ENCODE measurements around the gene PRMT2.

GRCh38 chr21:46598581-46599572 is 36.6 kb upstream of the PRMT2 start:
- TF ChIP-seq, protein P1, sequence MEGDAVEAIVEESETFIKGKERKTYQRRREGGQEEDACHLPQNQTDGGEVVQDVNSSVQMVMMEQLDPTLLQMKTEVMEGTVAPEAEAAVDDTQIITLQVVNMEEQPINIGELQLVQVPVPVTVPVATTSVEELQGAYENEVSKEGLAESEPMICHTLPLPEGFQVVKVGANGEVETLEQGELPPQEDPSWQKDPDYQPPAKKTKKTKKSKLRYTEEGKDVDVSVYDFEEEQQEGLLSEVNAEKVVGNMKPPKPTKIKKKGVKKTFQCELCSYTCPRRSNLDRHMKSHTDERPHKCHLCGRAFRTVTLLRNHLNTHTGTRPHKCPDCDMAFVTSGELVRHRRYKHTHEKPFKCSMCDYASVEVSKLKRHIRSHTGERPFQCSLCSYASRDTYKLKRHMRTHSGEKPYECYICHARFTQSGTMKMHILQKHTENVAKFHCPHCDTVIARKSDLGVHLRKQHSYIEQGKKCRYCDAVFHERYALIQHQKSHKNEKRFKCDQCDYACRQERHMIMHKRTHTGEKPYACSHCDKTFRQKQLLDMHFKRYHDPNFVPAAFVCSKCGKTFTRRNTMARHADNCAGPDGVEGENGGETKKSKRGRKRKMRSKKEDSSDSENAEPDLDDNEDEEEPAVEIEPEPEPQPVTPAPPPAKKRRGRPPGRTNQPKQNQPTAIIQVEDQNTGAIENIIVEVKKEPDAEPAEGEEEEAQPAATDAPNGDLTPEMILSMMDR (IDR thresholded peaks at IDR 0.05 in 4 of 5, conservative IDR thresholded peaks at IDR 0.05 in 1 of 5): no peak
- no peak for TF ChIP-seq POLR2A (IDR thresholded peaks at IDR 0.05)
